ENCODE results near the gene SERINC3. TPM values are rescaled to one million over a fixed set of nuclear protein-coding genes. Genes with fewer than 3 reads are reported as not detected.

SERINC3 gene
- total RNA-seq (2021) (76.0 and 110 TPM in 2 replicates), Bru-seq, nascent RNA (percentile 91 among the genes with signal in this experiment), BruChase-seq, experiment 1, labeled RNA remaining after a 2-hour chase (percentile 93 among the genes with signal in this experiment), BruChase-seq, experiment 2, labeled RNA remaining after a 6-hour chase (percentile 96 among the genes with signal in this experiment)
- long read RNA-seq, full-length matches to known transcripts, result 267 of 311 reads
- long read RNA-seq, partial matches to known transcripts, result 5 of 311 reads
- long read RNA-seq, other reads (novel, unspliced or antisense), result 39 of 311 reads

GRCh38 chr20:44521484-44522481 lies at the start of gene SERINC3:
TSS of gene SERINC3 (minus strand) at chr20:44522070. CDS start at chr20:44521951, 119 bp downstream.
- BruUV-seq (replicated peaks), result TSS peak; percentile 47
- peak within 1 kb of the TSS; percentile 84 for H2AFZ ChIP-seq
- no peaks in the 10 kb centered on the region for H3K27me3 ChIP-seq (ENCODE audit: insufficient read depth, low read depth)
- H3F3A ChIP-seq (ENCODE audit: insufficient read depth, low read depth), result peaks cover 16% of the 10 kb centered on the region; the same call in 1 of the 2 replicates
- ChIA-PET POLR2A (ENCODE audit: unreplicated experiment) (interaction anchor here (0.6 to 0.7 kb wide), 3 partner anchors 15 to 388 kb away, joined by 5 to 32 read pairs (median 7); no protein-coding TSS in a partner anchor), CTCF (no interaction called here)
- no peaks in the 10 kb centered on the region for H3K36me3 ChIP-seq (ENCODE audit: low read depth)
- peak within 1 kb of the TSS; percentile 92 for H3K4me3 ChIP-seq
- no peaks in the 10 kb centered on the region for H3K9me3 ChIP-seq (ENCODE audit: insufficient read depth, low read depth)
- no peak for TF ChIP-seq EZH2 (IDR thresholded peaks at IDR 0.05; ENCODE audit: low read depth)
- 0 out of 2 replicates have a peak, but pooled peaks have one; percentile 39 for TF ChIP-seq CTCF (conservative IDR thresholded peaks at IDR 0.05)
- peak; percentile 93 to 96 for DNase-seq
- peaks cover 45% of the 10 kb centered on the region for H4K20me1 ChIP-seq (ENCODE audit: insufficient read depth)
- peak within 1 kb of the TSS; percentile 72 for H3K27ac ChIP-seq
- intact Hi-C loops (cut with micrococcal nuclease; ENCODE audit: unreplicated experiment), result loop anchor here (2.0 to 5.0 kb wide), 2 partner anchors 89 to 161 kb away; no protein-coding TSS in a partner anchor
- peaks cover 39% of the 10 kb centered on the region for H3K4me1 ChIP-seq (replicated peaks; ENCODE audit: insufficient read depth)
- H3K79me2 ChIP-seq (ENCODE audit: low read depth), result peaks cover 50% of the 10 kb centered on the region
- H3K4me2 ChIP-seq, result peak within 1 kb of the TSS; percentile 98
- no peaks in the 10 kb centered on the region for H3K9me2 ChIP-seq (ENCODE audit: insufficient read depth)

GRCh38 chr20:44571362-44571988 lies 49.6 kb upstream of the SERINC3 start:
- no peaks in the 10 kb centered on the region for H3K36me3 ChIP-seq (ENCODE audit: low read depth)
- H3K4me3 ChIP-seq, result no peak overlapping the region
- H2AFZ ChIP-seq, result no peak overlapping the region
- ChIA-PET POLR2A (ENCODE audit: unreplicated experiment) (no interaction called here), CTCF (no interaction called here)
- peaks cover 35% of the 10 kb centered on the region for H3K4me1 ChIP-seq (replicated peaks; ENCODE audit: insufficient read depth)
- DNase-seq, result no peak
- intact Hi-C loops (cut with micrococcal nuclease; ENCODE audit: unreplicated experiment), result loop anchor here (5.0 kb wide), 1 partner anchor 39 kb away; no protein-coding TSS in a partner anchor
- H3F3A ChIP-seq (ENCODE audit: insufficient read depth, low read depth), result peaks cover 38% of the 10 kb centered on the region
- no peaks in the 10 kb centered on the region for H3K9me2 ChIP-seq (ENCODE audit: insufficient read depth)
- TF ChIP-seq CTCF (conservative IDR thresholded peaks at IDR 0.05), result no peak
- TF ChIP-seq EZH2 (IDR thresholded peaks at IDR 0.05; ENCODE audit: low read depth), result no peak
- H3K27me3 ChIP-seq (ENCODE audit: insufficient read depth, low read depth), result no peaks in the 10 kb centered on the region
- H3K79me2 ChIP-seq (ENCODE audit: low read depth), result no peaks in the 10 kb centered on the region
- 0 out of 2 replicates have a peak overlapping the region, but pooled peaks have one; percentile 87 for H3K27ac ChIP-seq
- no peak overlapping the region for H3K4me2 ChIP-seq
- no peaks in the 10 kb centered on the region for H3K9me3 ChIP-seq (ENCODE audit: insufficient read depth, low read depth)
- no peaks in the 10 kb centered on the region for H4K20me1 ChIP-seq (ENCODE audit: insufficient read depth)
- no TSS peak for BruUV-seq (replicated peaks)

- ChIA-PET CTCF (no interaction called here), POLR2A (ENCODE audit: unreplicated experiment) (no interaction called here)
- Histone ChIP-seq H2AFZ (no peak overlapping the region), H3K27ac (no peak overlapping the region), H4K20me1 (ENCODE audit: insufficient read depth) (no peaks in the 10 kb centered on the region), H3K4me3 (no peak overlapping the region), H3K36me3 (ENCODE audit: low read depth) (no peaks in the 10 kb centered on the region), H3F3A (ENCODE audit: insufficient read depth, low read depth) (peaks cover 39% of the 10 kb centered on the region), H3K79me2 (ENCODE audit: low read depth) (no peaks in the 10 kb centered on the region), H3K9me2 (ENCODE audit: insufficient read depth) (no peaks in the 10 kb centered on the region), H3K4me1 (replicated peaks; ENCODE audit: insufficient read depth) (peaks cover 36% of the 10 kb centered on the region), H3K9me3 (ENCODE audit: insufficient read depth, low read depth) (no peaks in the 10 kb centered on the region), H3K27me3 (ENCODE audit: insufficient read depth, low read depth) (no peaks in the 10 kb centered on the region), H3K4me2 (no peak overlapping the region)
- intact Hi-C loops (cut with micrococcal nuclease; ENCODE audit: unreplicated experiment), result loop anchor here (5.0 kb wide), 1 partner anchor 38 kb away; no protein-coding TSS in a partner anchor
- BruUV-seq (replicated peaks), result no TSS peak
- TF ChIP-seq CTCF (conservative IDR thresholded peaks at IDR 0.05) (no peak), EZH2 (IDR thresholded peaks at IDR 0.05; ENCODE audit: low read depth) (no peak)
- no peak for DNase-seq
Measured at GRCh38 chr20:44570367-44570766, 48.5 kb upstream of the SERINC3 start.
